DMS114 treated with DMSO at 0.1 percent for 48 hours (cell line): Measurements from ENCODE around the gene UBE2O.
A peak's percentile ranks its signal among the peaks of the same experiment; 100 is the strongest.

Experiments
- DNase-seq: peaks from one replicate; lab custom pipeline; 2025; ENCODE audit not compliant: unreplicated experiment; lab: John Stamatoyannopoulos, UW

The UBE2O gene

DNA sequence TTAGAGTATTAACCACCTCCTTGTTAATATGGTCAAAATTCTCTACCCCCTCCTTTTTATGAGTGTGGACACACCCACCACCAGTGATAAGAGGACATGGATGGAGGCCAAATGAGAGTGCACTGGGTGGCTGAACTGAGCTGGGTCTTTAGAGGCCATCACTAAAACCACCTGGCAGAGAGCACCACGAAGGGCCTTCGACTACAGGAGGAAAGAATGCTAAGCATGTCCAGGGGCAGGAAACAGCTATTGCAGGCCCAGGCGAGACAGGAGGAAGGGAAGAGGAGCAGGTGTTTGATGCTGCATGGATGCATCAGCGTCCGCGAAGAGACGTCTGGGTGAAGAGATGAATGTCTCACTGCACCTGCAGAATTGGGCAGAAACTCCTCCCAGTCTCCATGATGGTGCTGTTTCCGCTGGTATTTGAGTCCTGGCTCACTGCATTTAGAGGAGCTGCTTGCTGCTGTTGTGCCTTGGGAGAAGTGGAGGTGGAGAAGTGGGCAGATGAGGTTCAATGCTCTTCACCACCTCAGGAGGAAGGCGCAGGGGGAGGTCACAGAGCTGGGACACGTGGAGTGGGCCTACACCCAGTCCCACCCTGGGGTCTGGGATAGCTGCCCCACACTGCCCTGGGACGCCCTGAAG lies 35.3 kb downstream of the UBE2O start:
- no peak for DNase-seq

- no peak for DNase-seq
These were observed 36.1 kb downstream of the UBE2O start for GRCh38 chr17:76416899-76417298.

DNA sequence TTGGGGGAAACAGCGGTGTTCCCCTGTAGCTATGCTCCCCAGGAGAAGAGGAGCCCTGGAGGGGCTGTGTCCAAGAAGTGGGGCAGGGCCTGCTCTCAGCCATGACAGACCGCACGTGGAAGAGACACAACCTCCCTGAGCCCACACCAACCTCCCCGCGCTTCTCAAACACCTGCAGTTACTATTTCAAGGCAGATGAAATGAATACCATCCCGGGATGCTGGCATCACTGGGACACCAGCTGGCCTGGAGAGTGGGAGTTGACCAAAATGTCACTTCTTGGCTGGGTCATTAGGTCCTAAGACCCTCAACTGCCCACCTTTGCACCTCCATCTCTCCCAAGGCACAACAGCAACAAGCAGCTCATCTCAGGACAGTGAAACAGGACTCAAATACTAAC lies 36.5 kb downstream of the UBE2O start:
- DNase-seq, result no peak

- DNase-seq, result no peak
These were observed 37.2 kb downstream of the UBE2O start for GRCh38 chr17:76415786-76416185.

DNA sequence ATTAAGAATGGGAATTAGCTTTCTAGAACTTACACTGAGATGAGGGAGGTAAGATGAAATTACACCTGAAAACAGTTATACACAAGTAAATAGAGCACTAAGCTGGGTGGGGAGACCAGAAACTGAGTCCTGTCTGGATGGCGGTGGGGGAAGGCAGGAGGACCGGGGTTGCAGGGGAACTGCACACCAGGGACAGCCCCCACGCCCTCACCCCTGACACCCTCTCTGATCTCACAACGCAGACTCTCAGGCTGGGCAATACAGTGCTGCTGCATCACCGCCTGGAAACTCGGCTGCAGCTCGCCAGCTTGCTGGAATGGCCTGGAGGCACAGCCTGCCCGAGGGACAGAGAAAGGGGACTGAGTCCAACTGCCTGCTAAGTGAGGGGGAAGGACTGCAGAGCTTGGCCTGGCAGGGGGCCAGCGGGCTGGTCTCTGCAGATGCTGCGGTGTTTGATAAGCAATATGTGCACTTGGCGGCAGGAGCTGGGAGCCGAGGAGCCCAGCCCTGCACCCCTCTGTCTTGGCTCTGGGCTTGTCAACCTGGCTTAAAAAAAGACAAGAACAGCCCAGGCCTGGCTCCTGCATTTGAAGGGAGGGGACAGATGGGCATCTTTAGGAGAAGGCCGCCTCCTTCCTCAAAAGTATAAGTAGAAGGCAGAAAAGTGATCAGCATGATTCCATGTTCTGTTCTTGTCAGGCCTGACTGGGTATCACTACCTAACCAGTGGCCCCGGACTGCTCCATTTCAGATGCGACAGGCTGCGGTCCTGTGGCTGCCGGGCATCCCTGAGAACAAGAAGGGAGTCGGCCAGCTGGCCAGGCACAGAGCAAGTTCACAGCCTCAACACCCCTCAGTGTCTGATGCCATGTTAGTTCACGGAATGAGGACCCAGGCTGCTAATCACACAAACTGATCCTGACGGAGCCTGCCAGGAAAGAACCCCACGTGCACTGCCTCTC lies 38.3 kb downstream of the UBE2O start:
- no peak for DNase-seq

DNA sequence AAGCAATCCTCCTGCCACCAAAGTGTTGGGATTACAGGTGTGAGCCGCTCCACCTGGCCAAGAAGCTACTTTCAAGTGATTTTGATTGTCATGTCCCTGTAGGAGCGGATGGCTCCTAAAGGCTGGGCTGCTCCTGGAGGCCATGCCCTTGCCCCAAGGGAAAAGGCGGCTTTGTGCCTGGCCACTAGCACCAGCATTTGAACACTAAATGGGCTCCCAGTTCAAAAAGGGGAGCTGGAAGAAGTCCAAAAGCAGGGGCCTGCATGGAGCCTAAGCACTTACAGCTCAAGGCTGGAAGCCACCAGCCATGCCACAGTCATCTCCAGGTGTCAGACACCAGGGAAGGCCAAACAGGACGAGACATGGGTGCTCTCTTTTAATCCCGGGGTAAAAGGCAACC lies 41.7 kb downstream of the UBE2O start:
- no peak for DNase-seq

- no peak for DNase-seq
These were observed 42.5 kb downstream of the UBE2O start for GRCh38 chr17:76410328-76410965.

DNA sequence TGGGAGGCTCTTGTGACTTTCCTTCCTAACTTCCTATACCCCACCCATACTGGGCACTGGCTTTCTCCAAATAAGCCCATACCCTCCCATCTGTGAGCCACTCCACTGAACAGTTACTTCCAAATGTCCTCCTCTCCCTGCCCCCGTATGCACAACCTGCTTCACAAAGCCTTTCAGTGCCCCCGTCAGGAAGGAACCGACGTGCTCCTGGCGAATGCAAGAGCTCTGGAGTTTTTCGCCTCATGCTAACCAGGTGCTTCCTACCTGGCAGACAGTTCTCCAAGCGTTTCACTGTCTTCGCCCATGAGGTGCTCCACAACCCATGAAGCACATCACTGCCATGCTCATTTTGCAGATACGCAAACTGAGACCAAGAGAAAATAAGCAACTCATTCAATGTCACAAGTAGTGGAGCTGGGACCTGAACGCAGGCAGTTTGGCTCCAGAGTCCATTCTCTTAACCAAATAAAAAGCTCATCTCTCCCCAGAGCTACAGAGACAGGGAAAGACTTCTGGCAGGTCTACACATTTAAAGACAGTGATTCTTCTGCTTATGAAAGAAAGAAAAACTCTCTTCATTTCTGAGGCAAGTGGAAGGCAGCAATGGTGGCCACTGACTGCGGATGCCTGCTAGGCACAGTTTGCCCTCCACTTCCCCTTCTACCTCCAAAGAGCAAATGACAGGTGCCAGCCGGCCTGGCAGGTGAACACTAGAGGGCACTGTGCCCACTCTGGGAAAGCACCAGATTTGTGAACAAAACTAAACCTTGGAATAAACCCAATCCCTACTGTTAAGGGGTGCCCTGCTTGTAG lies 44.7 kb downstream of the UBE2O start:
- peak; percentile 10 for DNase-seq

GRCh38 chr17:76407509-76407908 lies 45.4 kb downstream of the UBE2O start:
- DNase-seq, result no peak

DNA sequence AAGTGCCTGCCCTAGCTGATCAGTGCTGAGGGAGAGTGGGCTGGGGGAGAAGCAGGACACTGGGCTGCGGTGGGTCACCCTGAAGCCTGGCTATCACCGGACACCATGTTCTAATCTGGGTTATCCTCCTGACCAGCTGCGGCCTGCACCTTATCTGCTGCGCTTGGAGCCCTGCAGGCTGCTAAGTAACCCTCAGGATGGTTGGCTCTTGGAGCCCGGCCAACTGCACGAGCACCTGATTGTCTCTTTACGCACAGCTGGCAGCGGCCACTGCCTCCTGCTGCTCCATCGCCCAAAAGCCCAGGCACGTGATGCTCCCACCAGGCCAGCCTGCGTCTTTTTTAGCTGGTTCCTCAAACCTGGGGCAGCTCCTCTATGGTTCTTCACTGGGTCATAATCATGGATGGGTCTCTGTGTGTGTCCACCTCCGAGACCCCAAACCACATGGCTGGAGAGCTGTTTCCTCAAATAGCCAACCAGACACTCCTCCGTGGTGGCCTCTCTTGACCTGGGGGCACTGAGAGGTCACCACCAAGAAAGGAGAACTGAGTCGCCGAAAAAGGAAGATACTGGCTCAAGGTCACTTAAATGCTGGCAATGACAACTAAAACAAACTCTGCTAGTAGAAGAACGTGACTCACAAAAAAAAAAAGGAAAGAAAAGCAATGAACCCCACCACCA lies 46.8 kb downstream of the UBE2O start:
- no peak for DNase-seq

DNA sequence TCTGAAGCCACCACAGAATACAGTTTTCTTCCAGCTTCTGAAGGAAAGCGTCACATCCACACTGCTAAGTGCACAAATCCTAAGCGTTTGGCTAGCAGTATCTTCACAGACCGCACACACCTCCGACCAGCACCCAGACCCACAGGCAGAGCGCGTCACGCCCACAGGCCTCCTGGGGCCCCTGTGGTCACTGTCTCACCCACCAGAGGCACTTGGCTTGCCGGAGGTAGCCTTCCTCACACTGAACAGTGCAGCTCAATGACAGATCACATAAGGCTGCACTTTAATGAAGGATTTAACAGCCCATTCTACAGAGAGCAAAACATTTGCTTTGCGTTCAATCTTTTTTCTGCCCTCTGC lies 47.4 kb downstream of the UBE2O start:
- DNase-seq, result no peak

GRCh38 chr17:76404976-76405563 lies 47.9 kb downstream of the UBE2O start:
- DNase-seq, result no peak

DNA sequence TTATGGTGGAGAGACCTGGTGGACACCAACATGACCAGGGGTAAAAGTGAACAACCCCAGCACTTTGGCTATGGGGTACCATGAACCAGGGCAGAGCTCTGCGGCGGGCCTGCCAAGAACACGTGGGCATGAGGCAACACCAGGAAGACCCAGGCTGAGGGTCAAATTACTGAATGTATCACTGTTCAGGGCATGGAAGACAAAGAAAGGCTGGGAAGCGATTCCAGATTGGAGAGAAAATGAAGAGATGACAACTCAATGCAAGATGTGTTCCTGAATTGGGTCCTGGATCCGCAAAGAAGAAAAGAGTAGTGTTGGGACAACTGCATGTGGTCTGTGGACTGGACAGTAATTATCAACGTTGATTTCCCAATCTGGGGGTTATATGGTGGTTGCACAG lies 48.7 kb downstream of the UBE2O start:
- DNase-seq, result no peak

DNA sequence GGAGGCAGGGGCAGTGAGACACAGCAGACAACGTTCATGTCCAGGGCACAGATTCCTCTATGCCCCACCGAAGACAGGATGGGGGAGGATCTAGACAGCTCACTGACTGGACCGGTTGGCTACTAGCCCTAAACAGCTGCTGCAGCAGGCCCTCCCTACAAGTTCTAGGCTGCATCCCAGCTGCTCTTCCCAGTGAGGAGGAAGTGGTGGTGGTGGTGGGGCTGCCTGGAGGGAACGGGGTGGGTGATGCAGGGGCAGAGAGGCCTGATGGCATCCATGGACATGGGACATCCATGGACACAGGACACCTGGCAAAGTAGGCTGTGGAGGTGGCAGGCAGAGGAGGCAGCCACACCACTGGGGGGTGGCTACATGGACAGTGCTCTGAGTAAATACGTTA lies 50.2 kb downstream of the UBE2O start:
- no peak for DNase-seq

DNA sequence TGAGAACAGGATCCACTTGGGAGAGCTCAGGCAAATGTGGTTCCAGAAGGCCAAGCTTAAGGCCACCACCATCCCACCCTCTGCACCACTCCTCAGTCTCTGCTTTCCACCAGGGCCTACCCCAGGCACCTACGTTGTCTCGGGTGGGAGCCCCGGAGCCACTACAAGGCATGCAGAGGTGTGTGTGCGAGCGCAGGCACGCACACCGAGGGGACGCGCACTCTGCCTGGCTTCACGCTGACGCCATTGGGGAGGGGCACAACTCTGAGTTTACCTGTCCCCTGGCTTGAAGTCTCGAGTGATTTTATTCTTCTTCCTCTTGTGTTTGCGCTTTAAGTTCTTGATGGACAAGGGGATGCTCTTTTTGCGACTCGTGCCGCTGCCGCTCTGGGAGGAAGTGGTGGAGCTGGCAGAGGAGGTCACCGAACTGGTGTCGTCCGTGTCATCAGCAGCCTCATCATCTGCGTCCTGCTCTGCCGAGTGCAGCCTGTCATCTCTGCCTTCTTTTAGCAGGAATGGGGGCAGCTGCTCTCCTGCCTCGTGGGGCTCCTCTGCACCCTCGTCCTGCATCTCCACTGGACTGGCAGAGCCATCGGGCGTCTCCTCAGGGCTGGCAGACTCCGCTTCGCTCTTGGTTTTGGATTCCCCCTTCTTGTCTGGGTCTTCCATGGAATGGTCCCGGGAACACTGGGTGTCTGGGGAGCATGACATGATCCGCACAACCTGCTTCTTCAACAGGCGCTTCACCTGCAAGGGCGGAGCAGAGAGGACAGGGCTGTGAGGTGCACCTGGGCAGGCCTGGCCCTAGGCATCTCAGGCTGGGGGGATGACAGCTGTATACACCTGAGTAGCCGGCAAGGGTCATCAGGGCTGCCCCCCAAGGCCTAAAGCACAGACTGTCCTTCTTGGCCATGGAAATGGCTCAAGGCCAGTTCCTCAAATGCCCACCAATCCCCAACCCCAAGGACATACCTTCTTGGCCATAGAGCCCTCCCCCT lies 53.5 kb downstream of the UBE2O start:
- no peak for DNase-seq

DNA sequence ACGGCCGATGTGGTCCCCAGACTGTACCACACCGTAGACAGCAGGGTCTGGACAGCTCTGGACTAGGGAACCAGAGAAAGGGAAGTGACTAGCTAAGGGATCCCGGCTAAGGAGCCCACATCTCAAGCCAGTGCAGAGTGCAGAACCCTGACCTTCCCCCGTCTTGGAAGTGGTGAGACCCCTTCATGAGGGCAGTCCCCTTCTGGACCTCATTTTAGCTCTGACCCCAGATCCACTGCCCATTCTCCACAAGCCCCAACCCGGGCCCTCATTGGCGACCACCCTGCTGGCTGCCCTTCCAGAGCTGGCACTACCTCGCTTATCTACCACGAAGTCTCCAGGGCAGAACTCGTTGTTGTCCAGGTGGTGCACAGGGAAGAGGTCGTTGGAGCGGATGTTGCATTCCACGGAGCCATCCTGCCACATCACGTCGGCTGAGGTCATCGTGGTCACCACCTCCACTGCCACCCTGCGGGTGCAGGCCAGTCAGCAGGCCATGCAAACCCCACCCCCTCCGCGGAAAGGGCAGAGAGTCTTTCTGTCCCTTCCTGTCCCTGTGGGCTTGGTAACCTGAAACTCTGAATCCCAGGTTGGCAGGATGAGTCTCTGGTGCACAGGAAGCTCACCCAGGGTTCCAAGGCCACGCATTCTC lies 54.3 kb downstream of the UBE2O start:
- no peak for DNase-seq

DNA sequence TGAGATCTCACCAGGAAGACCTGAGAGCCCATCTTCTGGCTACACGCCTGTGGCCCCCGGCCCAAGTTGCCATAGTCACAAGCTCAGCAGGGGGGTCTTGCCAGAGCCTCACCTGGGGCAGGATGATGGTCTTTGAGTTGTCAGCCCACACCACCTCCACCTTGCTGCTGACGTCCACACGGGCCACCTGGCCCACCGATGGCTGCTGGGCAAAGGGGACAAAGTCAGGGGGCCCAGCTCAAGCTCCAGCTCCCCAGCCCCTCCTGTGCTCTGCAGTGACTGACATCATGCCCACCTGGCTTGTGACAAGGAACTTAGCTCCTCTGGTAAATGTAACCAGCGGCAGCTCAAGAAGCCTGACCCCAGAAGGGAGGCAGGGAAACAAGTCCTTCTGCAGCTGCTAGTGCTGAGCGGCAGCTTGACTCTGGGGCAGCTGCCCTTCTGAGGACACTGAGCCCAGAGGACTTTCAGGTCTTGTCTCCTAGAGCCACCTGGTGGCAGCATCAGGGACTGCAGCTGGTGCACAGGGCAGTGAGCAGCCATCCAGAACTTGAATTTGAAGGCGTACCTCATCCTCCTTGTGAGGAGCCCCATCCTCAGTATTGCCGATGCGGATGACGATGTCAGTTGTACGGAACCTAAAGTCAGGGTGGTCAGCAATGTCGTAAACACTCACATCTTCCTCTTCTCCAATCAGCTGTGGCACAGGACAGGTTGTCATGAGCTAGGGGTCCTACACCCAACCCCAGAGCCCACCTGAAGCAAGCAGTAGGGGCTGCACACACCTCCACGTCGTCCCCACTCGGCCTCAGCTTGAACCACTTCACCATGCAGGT lies 55.0 kb downstream of the UBE2O start:
- peak; percentile 36 for DNase-seq

- DNase-seq, result peak; percentile 6
These were observed 55.8 kb downstream of the UBE2O start for GRCh38 chr17:76397184-76397583.
